HT1080 (cell line): ENCODE data around the gene PLA2G3. TPM values are rescaled to one million over a fixed set of nuclear protein-coding genes. Genes with fewer than 3 reads are reported as not detected.

Experiments
- DNase-seq: peaks from one replicate; pipeline ENCODE4 v3.0.0-alpha.2; 2015; ENCODE audit warnings: low read depth
- small RNA-seq: library from RNA; depleted of rRNA; stranded (forward); fragments of <200 nt; gene quantifications from one replicate; pipeline ENCODE3, GENCODE V24; 2014
- total RNA-seq: library from RNA; depleted of rRNA; stranded (reverse); fragments of >200 nt; shearing (Covaris generic); gene quantifications from 2 replicates; pipeline ENCODE4 v1.2.3, GENCODE V29; 2014; rRNA removed

The PLA2G3 gene
- total RNA-seq, 1 experiment from 2014 or later = 0.37 TPM

GRCh38 chr22:31088233-31088986 is 51.9 kb downstream of the PLA2G3 start:
- DNase-seq = no peak

- no peak for DNase-seq
Observed at GRCh38 chr22:31087744-31088215, 52.5 kb downstream of the PLA2G3 start.

- no peak for DNase-seq
Observed at GRCh38 chr22:31086703-31087330, 53.5 kb downstream of the PLA2G3 start.

GRCh38 chr22:31085928-31086327 is 54.4 kb downstream of the PLA2G3 start:
- DNase-seq = no peak

GRCh38 chr22:31085493-31085824 is 54.8 kb downstream of the PLA2G3 start:
- DNase-seq = no peak

GRCh38 chr22:31084811-31085492 is 55.4 kb downstream of the PLA2G3 start:
- peak; percentile 73 for DNase-seq

Small RNA genes within 50 kb of the gene (small RNA-seq; reads per million reads assigned to genes)
- 0.16 reads per million for gene MIR3928

Other genes starting within 250 kb of the PLA2G3 start
- gene MORC2, start 171.7 kb downstream of the PLA2G3 start, total RNA-seq = 24.8 and 27.4 TPM in 2 replicates
- 31.0 and 40.4 TPM in 2 replicates for gene TUG1, start 171.2 kb downstream of the PLA2G3 start, total RNA-seq
- gene SMTN, start 59.2 kb downstream of the PLA2G3 start, total RNA-seq = 96.3 and 116 TPM in 2 replicates
- gene SELENOM, start 32.9 kb downstream of the PLA2G3 start, total RNA-seq = 11.0 and 15.9 TPM in 2 replicates
- 0.23 and 0.88 TPM in 2 replicates for gene INPP5J, start 17.5 kb downstream of the PLA2G3 start, total RNA-seq
- gene RNF185, start 19.7 kb upstream of the PLA2G3 start, total RNA-seq = 18.5 and 20.4 TPM in 2 replicates
- 18.7 and 19.9 TPM in 2 replicates for gene LIMK2, start 71.8 kb upstream of the PLA2G3 start, total RNA-seq
- 1.1 and 1.3 TPM in 2 replicates for gene PIK3IP1, start 152.0 kb upstream of the PLA2G3 start, total RNA-seq
- 15.3 and 17.8 TPM in 2 replicates for gene PATZ1, start 205.8 kb upstream of the PLA2G3 start, total RNA-seq